Amniotic epithelial cell (primary cell): ENCODE data around the gene PPP2R5A.

Experiments used
- DNase-seq: peaks from one replicate; pipeline ENCODE4 v3.0.0-alpha.2; 2010; ENCODE audit warnings: low read depth

The PPP2R5A gene

DNA sequence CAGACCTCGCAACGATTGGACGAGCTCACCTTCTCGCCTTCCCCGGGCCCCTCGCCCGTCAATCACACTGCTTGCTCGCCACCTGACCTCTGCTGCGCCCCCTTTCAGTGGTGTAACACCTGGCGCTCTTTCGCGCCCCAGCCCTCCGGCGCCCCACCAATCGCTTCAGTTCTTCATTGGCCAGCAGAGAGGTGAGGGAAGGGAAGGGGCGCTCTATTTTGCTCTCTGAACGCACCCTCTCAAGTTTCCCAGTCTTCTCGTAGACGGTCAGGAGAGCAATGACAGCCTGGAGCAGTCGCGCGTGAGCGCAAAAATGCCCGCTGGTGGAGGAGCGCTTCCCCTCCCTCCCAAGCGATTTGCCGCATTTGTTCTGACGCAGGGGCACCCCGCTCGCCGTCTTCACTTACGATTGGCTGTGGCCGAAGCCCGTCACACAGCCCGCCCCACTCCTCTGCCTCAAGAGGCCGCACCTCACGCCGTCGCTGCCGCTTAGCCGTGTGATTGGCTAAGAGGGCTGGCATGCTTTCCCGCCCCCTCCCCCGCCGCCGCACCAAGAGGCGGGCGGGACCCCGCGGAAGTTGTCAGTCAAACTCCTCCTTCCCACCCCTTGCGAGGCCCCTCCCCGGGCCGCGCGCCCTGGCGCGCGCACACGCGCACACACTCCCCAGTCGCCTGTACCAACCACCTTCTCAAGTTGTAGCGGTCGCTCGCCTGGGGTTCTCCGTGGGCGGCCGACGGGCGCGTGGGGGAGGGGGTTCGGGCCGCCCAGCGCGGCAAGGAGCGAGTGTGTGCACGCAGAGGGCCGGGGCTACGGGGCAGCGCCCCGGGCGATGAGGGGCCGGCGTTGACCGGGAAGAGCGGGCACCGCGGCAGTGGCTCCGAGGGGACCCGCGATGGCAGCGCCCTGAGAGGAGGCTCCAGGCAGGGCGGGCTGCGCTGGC is at the start of gene PPP2R5A:
TSS of gene PPP2R5A (plus strand) at position 667 of the 941 bp plus-strand sequence. CDS start 701 bp downstream, outside the sequence.
- DNase-seq = peak; percentile 99

GRCh38 chr1:212235857-212236256 is 49.4 kb upstream of the PPP2R5A start:
- no peak for DNase-seq

GRCh38 chr1:212236664-212237220 is 48.5 kb upstream of the PPP2R5A start:
- no peak for DNase-seq

- no peak for DNase-seq
Observed at GRCh38 chr1:212237651-212238050, 47.6 kb upstream of the PPP2R5A start.

- DNase-seq = no peak
Observed at GRCh38 chr1:212238552-212238951, 46.7 kb upstream of the PPP2R5A start.

GRCh38 chr1:212241501-212241900 is 43.7 kb upstream of the PPP2R5A start:
- no peak for DNase-seq

- DNase-seq = no peak
Observed at GRCh38 chr1:212241957-212242287, 43.3 kb upstream of the PPP2R5A start.

- DNase-seq = no peak
Observed at GRCh38 chr1:212242288-212242984, 42.8 kb upstream of the PPP2R5A start.

DNA sequence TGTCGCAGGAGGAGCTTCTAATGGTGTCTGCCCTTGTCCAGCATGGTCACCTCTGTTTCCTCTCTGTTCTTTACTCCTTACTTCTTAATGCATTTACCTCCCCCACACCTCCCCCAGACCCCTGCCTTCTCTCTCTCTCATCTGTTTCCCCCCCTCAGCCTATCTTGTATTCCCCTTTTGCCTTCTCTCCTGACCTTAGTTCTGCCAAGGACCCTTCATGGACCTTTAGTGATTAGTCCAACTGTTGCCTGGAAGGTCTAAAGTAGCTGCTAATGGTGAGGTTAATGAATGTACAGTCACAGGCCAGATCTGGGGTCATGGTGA is 42.3 kb upstream of the PPP2R5A start:
- DNase-seq = no peak

GRCh38 chr1:212244441-212244840 is 40.8 kb upstream of the PPP2R5A start:
- DNase-seq = no peak

DNA sequence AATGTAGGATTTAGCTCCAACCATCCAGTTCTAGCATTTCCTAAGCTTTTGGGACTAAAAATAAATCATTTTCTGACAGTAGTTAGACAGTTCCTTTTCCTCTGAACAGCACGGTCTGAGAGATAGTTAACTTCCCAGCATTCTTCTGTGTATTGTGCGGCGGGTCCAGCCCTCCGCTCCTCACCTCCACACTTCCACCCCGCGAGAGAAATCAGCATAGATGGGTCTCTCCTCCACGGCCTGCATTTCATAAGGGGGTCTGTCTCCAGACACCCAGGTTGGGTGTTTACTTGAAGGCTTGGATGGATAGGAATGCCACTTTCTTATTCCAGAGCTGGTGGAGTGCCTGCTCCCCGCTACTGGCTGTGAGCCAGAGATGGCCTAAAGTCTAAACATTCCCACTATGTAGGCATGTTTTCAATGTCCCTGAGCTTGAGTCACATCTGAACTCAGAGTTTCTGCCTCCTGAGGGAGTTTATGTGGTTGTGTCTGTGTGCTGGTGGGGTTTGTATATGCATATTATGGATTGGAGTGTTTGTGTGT is 38.0 kb upstream of the PPP2R5A start:
- peak; percentile 74 for DNase-seq

DNA sequence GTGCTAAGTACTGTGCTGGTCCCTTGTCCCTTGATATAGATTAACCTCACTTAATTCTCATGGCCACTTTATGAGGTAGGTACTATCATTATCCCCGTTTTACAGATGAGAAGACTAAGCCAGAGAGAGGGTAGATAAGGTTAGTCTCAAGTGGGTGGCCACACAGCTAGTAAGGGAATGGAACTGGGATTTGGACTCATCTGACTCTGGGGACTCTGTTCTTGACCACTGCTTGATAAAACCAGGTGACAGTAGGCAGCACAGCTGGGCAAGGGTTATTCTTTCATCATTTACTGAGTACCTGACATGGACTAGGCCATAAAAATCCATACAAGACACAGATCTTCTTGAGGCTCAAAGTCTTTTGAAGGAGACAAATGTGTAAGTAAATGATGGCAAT is 37.2 kb upstream of the PPP2R5A start:
- no peak for DNase-seq

GRCh38 chr1:212254853-212255363 is 30.3 kb upstream of the PPP2R5A start:
- peak; percentile 79 for DNase-seq

DNA sequence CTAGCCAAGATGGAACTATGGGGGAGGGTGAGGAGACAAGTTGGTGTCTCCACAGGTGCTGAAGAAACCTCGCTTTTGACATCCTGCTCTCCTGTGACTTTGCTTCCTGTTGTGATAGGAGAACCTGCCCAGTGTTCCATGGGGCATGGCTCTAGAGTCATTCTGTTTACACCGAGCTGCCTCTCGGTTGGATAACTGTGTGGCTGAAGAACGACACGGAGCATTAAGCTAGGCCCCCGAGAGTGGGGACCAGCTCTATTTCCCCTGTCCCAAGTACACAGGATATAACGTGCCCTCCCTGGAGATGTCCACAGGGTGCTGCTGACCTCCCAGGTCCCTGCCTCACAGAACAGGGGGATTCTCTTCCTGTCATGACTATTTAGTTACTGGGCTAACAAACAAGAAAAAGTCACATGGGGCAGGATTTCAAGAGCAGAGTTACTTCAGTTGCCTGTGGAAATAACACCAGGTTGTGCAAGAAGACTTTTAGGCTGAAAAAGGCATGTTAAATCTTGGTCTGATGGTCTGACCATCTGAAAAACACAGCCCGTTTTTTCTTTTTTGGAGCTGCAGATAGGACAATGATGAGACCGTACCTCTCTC is 29.4 kb upstream of the PPP2R5A start:
- DNase-seq = peak; percentile 74

GRCh38 chr1:212256369-212256768 is 28.8 kb upstream of the PPP2R5A start:
- DNase-seq = no peak

GRCh38 chr1:212257157-212257556 is 28.1 kb upstream of the PPP2R5A start:
- no peak for DNase-seq

- DNase-seq = no peak
Observed at GRCh38 chr1:212259693-212260480, 25.3 kb upstream of the PPP2R5A start.

DNA sequence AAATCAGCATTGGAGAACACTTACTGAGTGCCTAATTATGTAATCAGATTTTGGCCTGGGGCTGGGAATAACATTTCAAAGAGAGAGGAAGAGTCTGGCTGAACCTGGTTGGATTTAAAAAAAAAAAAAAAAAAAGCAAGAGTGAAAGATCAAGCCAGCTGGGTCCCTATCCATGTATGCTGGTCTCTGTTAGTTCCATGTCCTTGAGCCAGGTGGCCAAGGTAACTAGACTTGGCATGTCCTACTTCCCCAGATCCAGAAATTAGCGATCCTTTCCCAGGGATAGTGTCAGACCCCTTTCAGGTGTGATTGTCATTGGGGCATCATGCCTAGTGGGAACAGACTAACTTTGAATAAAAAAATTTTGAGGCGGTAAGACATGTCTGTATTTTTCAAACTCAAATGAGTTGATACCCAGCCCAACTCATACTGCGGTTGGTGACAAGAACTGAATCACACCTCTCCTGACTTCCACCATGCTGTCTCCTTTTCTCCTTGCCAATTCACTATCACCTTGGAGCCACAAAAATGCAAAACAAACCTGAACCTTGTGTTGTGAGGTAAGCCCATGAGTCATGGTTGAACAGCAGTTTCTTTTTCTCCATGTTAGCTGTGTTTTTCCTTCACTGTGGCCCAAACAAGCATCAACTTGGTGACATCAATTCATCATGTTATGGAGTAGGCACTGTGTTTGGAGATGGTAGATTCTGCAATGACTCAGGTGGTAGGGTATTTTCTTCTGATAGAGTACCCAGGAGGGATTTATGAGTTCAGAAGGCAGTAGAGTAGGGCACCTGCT is 24.5 kb upstream of the PPP2R5A start:
- peak; percentile 64 for DNase-seq

- DNase-seq = no peak
Observed at GRCh38 chr1:212261361-212261929, 23.8 kb upstream of the PPP2R5A start.

- no peak for DNase-seq
Observed at GRCh38 chr1:212267017-212267416, 18.2 kb upstream of the PPP2R5A start.
